Left renal cortex interstitium (tissue), 4 donors: ENCODE results near the gene DENND4B. TPM values are rescaled to one million over a fixed set of nuclear protein-coding genes. Genes with fewer than 3 reads are reported as not detected.
A peak's percentile ranks its signal among the peaks of the same experiment; 100 is the strongest.
"Not testable (repeated sequence)": the region's sequence is repeated elsewhere in the genome, so short reads cannot be mapped to it uniquely, and the experiment has no call there.

ENCODE experiments used
- DNase-seq, 4 donors: peaks; one replicate each; pipeline ENCODE4 v3.0.0-alpha.2; 2013; ENCODE audit warnings: low read depth in 4 of 4, low spot score in 2 of 4, missing footprints in 1 of 4
- polyA plus RNA-seq, 4 donors: library from polyadenylated mRNA; unstranded; fragments of 120-200 nt; gene quantifications; one replicate each; pipeline ENCODE4 v1.2.1, GENCODE V29; 2013; ENCODE audit not compliant: insufficient read length in 4 of 4

Gene DENND4B
- polyA plus RNA-seq, 4 donors = 21.9 to 59.4 (median 41.3) TPM

DNA sequence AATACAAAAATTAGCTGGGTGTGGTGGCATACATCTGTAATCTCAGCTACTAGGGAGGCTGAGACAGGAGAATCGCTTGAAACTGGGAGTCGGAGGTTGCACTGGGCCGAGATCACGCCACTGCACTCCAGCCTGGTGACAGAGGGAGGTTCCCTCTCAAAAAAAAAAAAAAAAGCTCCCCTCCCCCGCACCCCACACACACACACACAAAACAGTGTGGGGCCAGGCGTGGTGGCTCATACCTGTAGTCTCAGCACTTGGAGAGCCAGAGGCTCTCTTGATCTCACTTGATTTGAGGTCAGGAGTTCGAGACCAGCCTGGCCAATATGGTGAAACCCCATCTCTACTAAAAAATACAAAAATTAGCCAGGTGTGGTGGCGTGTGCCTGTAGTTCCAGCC, 40.6 kb downstream of the DENND4B start:
- not testable (repeated sequence) for DNase-seq

DNA sequence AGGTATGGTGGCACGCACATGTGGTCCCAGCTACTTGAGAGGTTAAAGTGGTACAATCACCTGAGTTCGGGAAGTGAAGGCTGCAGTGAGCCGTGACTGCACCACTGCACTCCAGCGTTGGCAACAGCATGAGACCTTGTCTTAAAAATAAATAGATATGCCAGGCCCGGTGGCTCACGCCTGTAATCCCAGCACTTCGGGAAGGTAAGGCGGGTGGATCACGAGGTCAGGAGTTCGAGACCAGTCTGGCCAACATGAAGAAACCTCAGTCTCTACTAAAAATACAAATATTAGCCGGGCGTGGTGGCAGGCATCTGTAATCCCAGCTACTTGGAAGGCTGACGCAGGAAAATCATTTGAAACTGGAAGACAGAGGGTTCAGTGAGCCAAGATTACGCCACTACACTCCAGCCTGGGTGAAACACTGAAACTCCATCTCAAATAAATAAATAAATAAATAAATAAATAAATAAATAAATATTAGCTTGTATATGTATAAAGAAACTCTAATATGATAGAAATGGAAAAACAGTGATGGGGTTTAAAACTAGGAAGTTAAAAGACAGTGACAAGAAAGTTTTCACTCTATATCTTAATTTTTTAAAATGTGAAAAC, 42.6 kb downstream of the DENND4B start:
- DNase-seq = no peak

DNA sequence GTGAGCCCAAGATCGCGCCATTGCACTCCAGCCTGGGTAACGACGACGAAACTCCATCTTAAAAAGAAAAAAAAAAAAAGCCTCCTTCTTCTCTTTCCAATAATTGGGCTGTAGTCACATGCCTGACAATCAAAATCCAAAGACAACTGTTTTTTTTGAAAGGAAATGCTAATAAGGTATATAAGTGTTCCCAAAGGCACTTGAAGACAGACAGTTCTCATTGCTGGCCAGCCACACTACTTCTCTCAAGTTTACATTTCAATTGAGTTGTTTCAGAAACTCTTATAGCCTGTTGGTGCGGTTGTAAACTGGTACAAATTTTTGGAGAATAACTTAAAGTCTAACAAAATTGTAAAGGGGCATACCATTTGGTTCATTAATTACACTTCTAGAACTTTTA, 47.0 kb downstream of the DENND4B start:
- no peak for DNase-seq

DNA sequence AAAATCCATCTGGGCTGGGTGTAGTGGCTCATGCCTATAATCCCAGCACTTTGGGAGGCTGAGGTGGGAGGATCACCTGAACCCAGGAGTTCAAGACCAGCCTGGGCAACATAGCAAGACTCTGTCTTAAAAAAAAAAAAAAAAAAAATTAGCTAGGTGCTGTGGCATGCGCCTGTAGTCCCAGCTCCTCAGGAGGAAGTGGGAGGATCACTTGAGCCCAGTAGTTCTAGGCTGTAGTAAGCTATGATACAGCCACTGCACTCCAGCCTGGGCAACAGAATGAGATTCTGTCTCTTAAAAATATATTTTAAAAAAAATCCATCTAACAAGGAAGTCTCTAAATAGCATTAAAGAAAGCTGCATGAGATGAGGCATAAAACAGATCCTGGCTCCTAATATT, 50.7 kb downstream of the DENND4B start:
- DNase-seq = not testable (repeated sequence)

DNA sequence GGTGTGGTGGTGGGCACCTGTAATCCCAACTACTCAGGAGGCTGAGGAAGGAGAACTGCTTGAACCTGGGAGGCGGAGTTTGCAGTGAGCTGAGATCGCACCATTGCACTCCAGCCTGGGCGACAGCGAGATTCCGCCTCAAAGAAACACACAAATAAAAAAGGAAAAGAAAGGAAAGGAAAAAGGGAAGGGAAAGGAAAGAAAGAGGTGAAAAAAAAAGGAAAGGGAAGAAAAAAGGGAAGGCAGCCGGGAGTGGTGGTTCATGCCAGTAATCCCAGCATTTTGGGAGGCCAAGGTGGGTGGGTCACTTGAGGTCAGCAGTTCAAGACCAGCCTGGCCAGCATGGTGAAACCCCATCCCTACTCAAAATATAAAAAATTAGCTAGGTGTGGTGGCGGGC, 55.5 kb downstream of the DENND4B start:
- DNase-seq = not testable (repeated sequence)

DNA sequence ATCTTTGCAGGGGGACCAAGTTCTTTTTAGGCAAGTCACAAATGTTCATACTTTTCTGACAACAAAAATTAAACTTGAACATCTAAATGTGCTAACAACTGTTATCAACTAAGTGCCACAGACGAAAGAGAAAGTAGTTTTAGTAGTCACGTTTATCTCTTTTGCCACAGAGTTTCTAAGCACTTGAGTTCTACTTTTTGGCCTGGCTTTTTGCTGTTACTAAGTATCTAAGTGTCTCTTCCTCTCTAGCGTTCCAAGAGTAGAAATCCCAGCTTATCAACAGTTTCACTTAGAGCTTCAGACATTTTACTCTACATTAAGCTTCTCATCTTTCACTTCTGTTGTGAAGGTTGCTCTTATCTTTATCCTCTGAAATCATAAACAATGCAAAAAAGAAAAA, 58.0 kb downstream of the DENND4B start:
- no peak for DNase-seq

DNA sequence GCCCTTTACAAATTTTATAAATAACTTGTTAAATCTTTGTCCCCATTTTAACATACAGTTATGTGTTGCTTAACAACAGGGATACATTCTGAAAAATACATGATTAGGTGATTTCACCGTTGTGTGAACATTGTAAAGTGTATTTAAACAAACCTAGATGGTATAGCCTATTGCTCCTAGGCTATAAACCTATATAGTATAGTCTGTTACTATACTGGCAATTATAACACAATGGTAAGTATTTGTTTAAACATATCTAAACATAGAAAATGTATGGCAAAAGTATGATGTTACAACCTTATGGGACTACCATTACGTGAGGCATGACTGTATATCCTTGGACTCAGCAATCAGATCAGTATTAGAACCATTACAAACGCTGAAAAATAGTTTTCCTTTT, 60.4 kb downstream of the DENND4B start:
- no peak for DNase-seq

DNA sequence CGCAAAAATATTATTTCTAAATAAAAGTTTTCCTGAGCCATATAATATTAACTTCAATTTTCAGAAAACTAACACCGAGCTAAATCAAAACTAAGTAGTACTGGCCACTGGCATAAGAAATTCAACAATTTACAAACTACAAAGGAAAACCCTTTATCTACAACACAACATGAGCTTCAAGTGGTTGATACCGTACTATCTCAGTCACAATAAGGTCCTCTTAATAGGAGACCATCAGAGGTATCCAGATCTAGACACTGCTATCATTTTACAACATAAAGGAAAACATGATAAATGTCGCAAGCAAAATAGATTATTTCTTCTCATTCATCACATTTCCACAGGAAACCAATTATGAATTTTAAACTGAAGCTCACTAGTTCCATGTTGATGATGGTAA, 63.3 kb downstream of the DENND4B start:
- DNase-seq = no peak

DNA sequence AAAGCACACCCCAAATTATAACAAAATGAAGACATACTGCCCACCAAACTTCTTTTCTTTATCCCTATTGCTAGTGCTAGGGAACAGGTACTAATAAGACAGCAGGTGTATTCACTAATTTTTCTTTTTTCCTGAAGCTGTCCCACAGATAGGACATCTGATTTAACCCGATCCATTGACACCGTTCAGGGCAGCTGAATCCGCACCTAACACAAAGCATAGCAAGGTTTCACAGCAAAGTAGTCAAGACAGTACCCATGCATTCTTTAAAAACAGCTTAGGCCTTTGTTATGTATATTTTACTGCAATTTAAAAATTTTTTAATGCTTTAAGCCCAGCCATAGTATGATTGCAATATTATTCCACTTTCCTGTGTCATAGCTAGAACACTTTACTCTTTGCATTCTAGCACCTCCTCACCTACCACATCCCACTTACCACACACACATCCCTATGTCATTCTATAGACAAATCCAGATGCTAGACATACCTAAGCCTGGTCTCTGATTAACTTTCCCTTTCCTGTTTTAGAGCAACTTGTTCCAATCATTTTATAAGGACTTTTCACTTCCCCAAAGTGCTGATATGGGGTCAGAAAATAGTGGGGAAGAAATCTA, 64.1 kb downstream of the DENND4B start:
- no peak for DNase-seq

DNA sequence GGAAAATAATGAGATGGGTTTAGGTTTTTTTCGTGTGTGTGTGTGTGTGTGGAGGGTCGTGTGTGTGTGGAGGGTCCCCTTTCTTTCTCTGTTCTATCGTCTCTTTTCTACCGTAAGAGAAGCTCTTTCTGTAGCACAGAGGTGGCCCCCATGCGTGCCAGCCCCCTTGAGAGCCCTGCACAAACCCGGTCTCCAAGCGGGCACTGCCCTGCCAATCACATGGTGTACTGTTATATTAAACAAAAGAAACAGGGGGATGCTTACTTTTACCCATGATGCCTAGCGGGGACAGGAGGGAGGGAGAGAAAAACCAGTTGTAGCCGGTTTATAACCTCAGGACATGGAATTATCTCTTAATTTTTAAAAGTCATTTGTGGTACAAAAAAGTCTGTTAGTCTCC, 64.8 kb downstream of the DENND4B start:
- peak; percentile 48 to 63 (median 60) for DNase-seq

DNA sequence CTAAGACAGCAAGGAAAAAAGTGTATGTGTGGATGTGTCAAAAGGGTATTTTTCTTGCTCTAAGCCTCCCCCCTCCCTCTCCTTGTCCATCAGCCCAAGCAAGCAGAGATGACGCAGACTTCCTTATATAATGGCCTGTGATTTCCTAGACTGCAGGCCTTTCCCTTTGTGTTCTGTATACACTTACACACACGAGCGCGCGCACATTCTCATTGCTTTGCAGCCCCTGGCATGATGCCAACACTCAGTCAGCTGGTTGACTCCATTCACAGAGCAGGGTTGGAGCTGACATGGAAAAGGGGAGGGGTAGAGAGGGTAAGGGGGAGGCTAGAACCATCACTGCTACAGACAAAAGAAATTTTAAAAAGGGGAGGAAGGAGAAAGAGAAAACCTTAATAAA, 65.6 kb downstream of the DENND4B start:
- peak; percentile 96 to 98 (median 96) for DNase-seq

DNA sequence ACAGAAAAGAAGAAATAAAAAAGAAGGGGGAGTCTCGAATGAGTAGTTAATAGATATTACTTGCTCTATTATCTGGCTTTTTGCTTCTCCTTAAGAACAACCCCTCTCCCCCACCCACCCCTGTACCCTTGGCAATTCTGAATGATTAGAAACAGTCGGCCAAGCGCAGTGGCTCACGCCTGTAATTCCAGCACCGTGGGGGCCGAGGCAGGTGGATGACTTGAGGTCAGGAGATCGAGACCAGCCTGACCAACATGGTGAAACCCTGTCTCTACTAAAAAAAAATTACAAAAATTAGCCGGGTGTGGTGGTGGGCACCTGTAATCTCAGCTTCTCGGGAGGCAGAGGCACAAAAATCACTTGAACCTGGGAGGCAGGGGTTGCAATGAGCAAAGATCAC, 66.5 kb downstream of the DENND4B start:
- DNase-seq = no peak

Other genes with a start within 250 kb of the DENND4B start
- 100 to 1,000 TPM in 2 of 4 donors, 10 to 100 TPM in 2; 77.5 to 158 (median 113) TPM for gene INTS3, start 218.7 kb downstream of the DENND4B start, polyA plus RNA-seq
- gene SLC27A3, start 171.3 kb downstream of the DENND4B start, polyA plus RNA-seq = 10 to 100 TPM; 29.3 to 41.5 (median 36.4) TPM
- gene GATAD2B, start 23.7 kb downstream of the DENND4B start, polyA plus RNA-seq = 10 to 100 TPM; 22.6 to 37.1 (median 28.9) TPM
- 10 to 100 TPM; 29.1 to 68.2 (median 47.7) TPM for gene CRTC2, start 11.9 kb upstream of the DENND4B start, polyA plus RNA-seq
- gene SLC39A1, start 16.8 kb upstream of the DENND4B start, polyA plus RNA-seq = 10 to 100 TPM; 78.0 to 88.9 (median 86.7) TPM
- 10 to 100 TPM; 32.8 to 43.9 (median 38.8) TPM for gene CREB3L4, start 21.2 kb upstream of the DENND4B start, polyA plus RNA-seq
- 100 to 1,000 TPM in 3 of 4 donors, 10 to 100 TPM in 1; 97.2 to 126 (median 107) TPM for gene JTB, start 31.0 kb upstream of the DENND4B start, polyA plus RNA-seq
- 100 to 1,000 TPM; 154 to 187 (median 168) TPM for gene RAB13, start 39.6 kb upstream of the DENND4B start, polyA plus RNA-seq
- 1,000 to 10,000 TPM; 2,624 to 3,625 (median 3,072) TPM for gene RPS27, start 44.0 kb upstream of the DENND4B start, polyA plus RNA-seq
- gene NUP210L, start 208.4 kb upstream of the DENND4B start, polyA plus RNA-seq = under 1 TPM; 0.10 to 0.22 (median 0.13) TPM
- 100 to 1,000 TPM; 249 to 292 (median 288) TPM for gene TPM3, start 245.4 kb upstream of the DENND4B start, polyA plus RNA-seq